WTC11 (cell line): ENCODE measurements around the gene CCDC152. TPM values are rescaled to one million over a fixed set of nuclear protein-coding genes. Genes with fewer than 3 reads are reported as not detected.

ENCODE experiments used
- ATAC-seq: fragments of 200-7000 bp; cut with Tn5 transposase; 2 replicates; pipeline ENCODE4 v1.10.0; 2021; ENCODE audit warnings: mild to moderate bottlenecking, moderate library complexity
- CTCF ChIA-PET: fragments of 300-600 bp; sonication (Branson Sonifier 250); formaldehyde crosslinking; loops from one replicate; lab custom pipeline; 2021; ENCODE audit warnings: antibody characterized with exemption; lab: Charles Lee
- POLR2A ChIA-PET: fragments of 350-600 bp; sonication (Branson Sonifier 250); formaldehyde crosslinking; loops from one replicate; lab custom pipeline; 2021; ENCODE audit warnings: antibody characterized with exemption; lab: Charles Lee
- DNase-seq: peaks from one replicate; pipeline ENCODE4 v3.0.0; 2021; ENCODE audit warnings: low spot score
- H3K27ac Mint-ChIP-seq: 2 replicates; pipeline ENCODE4 v1.8.0; 2021; ENCODE audit warnings: mixed read lengths
- H3K27me3 Mint-ChIP-seq: 2 replicates; pipeline ENCODE4 v1.8.0; 2021; ENCODE audit warnings: low read depth, mild to moderate bottlenecking, moderate library complexity, mixed read lengths
- H3K36me3 Mint-ChIP-seq: 2 replicates; pipeline ENCODE4 v1.8.0; 2021; ENCODE audit warnings: mixed read lengths
- H3K4me1 Mint-ChIP-seq: 2 replicates; pipeline ENCODE4 v1.8.0; 2022; ENCODE audit warnings: mixed read lengths
- H3K4me3 Mint-ChIP-seq: 2 replicates; pipeline ENCODE4 v1.8.0; 2021; ENCODE audit warnings: mild to moderate bottlenecking, moderate library complexity, mixed read lengths
- H3K9me3 Mint-ChIP-seq: 2 replicates; pipeline ENCODE4 v1.8.0; 2021; ENCODE audit warnings: mixed read lengths
- ATF2 ChIP-seq: sonication (generic); formaldehyde crosslinking; IDR thresholded peaks from 2 replicates; pipeline ENCODE4 v1.8.1; 2022; ENCODE audit warnings: low read depth, missing genetic modification reagents, borderline replicate concordance
- CBFB ChIP-seq: sonication (generic); formaldehyde crosslinking; IDR thresholded peaks from 2 replicates; pipeline ENCODE4 v1.8.1; 2022; ENCODE audit warnings: mild to moderate bottlenecking, low read depth, missing genetic modification reagents
- ELF4 ChIP-seq: sonication (generic); formaldehyde crosslinking; IDR thresholded peaks from 2 replicates; pipeline ENCODE4 v1.8.1; 2022; ENCODE audit warnings: low read depth, mild to moderate bottlenecking, moderate library complexity, missing genetic modification reagents
- EMX1 ChIP-seq: fragments of 250-450 bp; sonication (Bioruptor Pico); IDR thresholded peaks from 2 replicates; pipeline ENCODE4 v1.8.0; 2021; ENCODE audit warnings: mild to moderate bottlenecking
- ESRRA ChIP-seq: sonication (generic); formaldehyde crosslinking; IDR thresholded peaks from 2 replicates; pipeline ENCODE4 v1.8.1; 2022; ENCODE audit warnings: mild to moderate bottlenecking, missing genetic modification reagents, borderline replicate concordance
- FOXJ3 ChIP-seq: sonication (generic); formaldehyde crosslinking; IDR thresholded peaks from 2 replicates; pipeline ENCODE4 v1.9.0; 2021; ENCODE audit warnings: missing genetic modification reagents, mild to moderate bottlenecking, borderline replicate concordance
- FOXK1 ChIP-seq: sonication (generic); formaldehyde crosslinking; IDR thresholded peaks from 2 replicates; pipeline ENCODE4 v1.8.0; 2022; ENCODE audit warnings: mild to moderate bottlenecking, moderate library complexity, missing genetic modification reagents
- GABPB1 ChIP-seq: sonication (generic); formaldehyde crosslinking; IDR thresholded peaks from 2 replicates; pipeline ENCODE4 v1.8.1; 2023; ENCODE audit warnings: mild to moderate bottlenecking, missing genetic modification reagents
- HMGXB4 ChIP-seq: sonication (generic); formaldehyde crosslinking; IDR thresholded peaks from 2 replicates; pipeline ENCODE4 v1.8.1; 2023; ENCODE audit warnings: mild to moderate bottlenecking, moderate library complexity, missing genetic modification reagents
- NFYB ChIP-seq: sonication (generic); formaldehyde crosslinking; conservative IDR thresholded peaks from 2 replicates; pipeline ENCODE4 v1.8.0; 2022; ENCODE audit warnings: low read depth, missing genetic modification reagents
- NR1H2 ChIP-seq: sonication (generic); formaldehyde crosslinking; IDR thresholded peaks from 2 replicates; pipeline ENCODE4 v1.9.0; 2021; ENCODE audit warnings: mild to moderate bottlenecking, moderate library complexity, missing genetic modification reagents
- NR3C1 ChIP-seq: sonication (generic); formaldehyde crosslinking; conservative IDR thresholded peaks from 2 replicates; pipeline ENCODE4 v1.8.1; 2023; ENCODE audit warnings: low read depth, mild to moderate bottlenecking, missing genetic modification reagents
- PREB ChIP-seq: sonication (generic); formaldehyde crosslinking; IDR thresholded peaks from 2 replicates; pipeline ENCODE4 v1.8.1; 2022; ENCODE audit warnings: mild to moderate bottlenecking, missing genetic modification reagents, moderate library complexity, borderline replicate concordance
- SOX15 ChIP-seq: fragments of 250-450 bp; sonication (Bioruptor Pico); IDR thresholded peaks from 2 replicates; pipeline ENCODE4 v1.9.0; 2021; ENCODE audit warnings: mild to moderate bottlenecking
- TCF7 ChIP-seq: sonication (generic); formaldehyde crosslinking; IDR thresholded peaks from 2 replicates; pipeline ENCODE4 v1.8.0; 2022; ENCODE audit warnings: mild to moderate bottlenecking, low read depth, missing genetic modification reagents, moderate library complexity
- TEAD4 ChIP-seq: sonication (generic); formaldehyde crosslinking; IDR thresholded peaks from 2 replicates; pipeline ENCODE4 v1.8.0; 2022; ENCODE audit warnings: mild to moderate bottlenecking, missing genetic modification reagents
- USF2 ChIP-seq: sonication (generic); formaldehyde crosslinking; IDR thresholded peaks from 2 replicates; pipeline ENCODE4 v1.8.1; 2023; ENCODE audit warnings: mild to moderate bottlenecking, missing genetic modification reagents, moderate library complexity
- ZMAT4 ChIP-seq: fragments of 250-450 bp; sonication (Bioruptor Pico); IDR thresholded peaks from 2 replicates; pipeline ENCODE4 v1.9.0; 2021; ENCODE audit warnings: mild to moderate bottlenecking
- ZNF281 ChIP-seq: sonication (generic); formaldehyde crosslinking; IDR thresholded peaks from 2 replicates; pipeline ENCODE4 v1.8.0; 2023; ENCODE audit warnings: mild to moderate bottlenecking, missing genetic modification reagents
- ZNF396 ChIP-seq: fragments of 250-450 bp; sonication (Bioruptor Pico); IDR thresholded peaks from 2 replicates; pipeline ENCODE4 v1.8.0; 2021; ENCODE audit warnings: mild to moderate bottlenecking, moderate library complexity, borderline replicate concordance
- ZNF423 ChIP-seq: fragments of 250-450 bp; sonication (Bioruptor Pico); IDR thresholded peaks from 2 replicates; pipeline ENCODE4 v2.1.2; 2022; ENCODE audit warnings: mild to moderate bottlenecking, moderate library complexity
- total RNA-seq: library from RNA; stranded (reverse); gene quantifications from 3 replicates; pipeline ENCODE4 v1.2.3, GENCODE V29; 2021

The CCDC152 gene
- total RNA-seq, 1 experiment from 2014 or later, result 15.1 TPM

GRCh38 chr5:42799241-42799608 is 42.6 kb downstream of the CCDC152 start:
- CTCF ChIA-PET, result no interaction called here
- ATAC-seq (no peak), DNase-seq (no peak)
- POLR2A ChIA-PET, result no interaction called here
- H3K9me3 Mint-ChIP-seq, result no peaks in the 10 kb centered on the region
- no peak overlapping the region for H3K27ac Mint-ChIP-seq
- TF ChIP-seq FOXK1 (CRISPR knock-in tag) (no peak), ATF2 (CRISPR knock-in tag) (no peak), PREB (no peak), ZNF423 (no peak), FOXJ3 (CRISPR knock-in tag) (no peak), CBFB (CRISPR knock-in tag) (no peak), ZNF281 (CRISPR knock-in tag) (no peak), ZMAT4 (CRISPR knock-in tag) (no peak), ELF4 (no peak), TEAD4 (no peak)
- no peak overlapping the region for H3K4me3 Mint-ChIP-seq
- H3K27me3 Mint-ChIP-seq, result no peaks in the 10 kb centered on the region
- peaks cover 23% of the 10 kb centered on the region for H3K36me3 Mint-ChIP-seq
- no peaks in the 10 kb centered on the region for H3K4me1 Mint-ChIP-seq

GRCh38 chr5:42799668-42800114 is 43.1 kb downstream of the CCDC152 start:
- H3K27me3 Mint-ChIP-seq, result no peaks in the 10 kb centered on the region
- no peak overlapping the region for H3K4me3 Mint-ChIP-seq
- H3K27ac Mint-ChIP-seq, result no peak overlapping the region
- no peaks in the 10 kb centered on the region for H3K9me3 Mint-ChIP-seq
- peaks cover 20% of the 10 kb centered on the region for H3K36me3 Mint-ChIP-seq
- ATAC-seq, result no peak
- DNase-seq, result no peak
- TF ChIP-seq SOX15 (CRISPR knock-in tag) (no peak), ZNF396 (CRISPR knock-in tag) (no peak), ATF2 (CRISPR knock-in tag) (no peak), USF2 (CRISPR knock-in tag) (no peak)
- POLR2A ChIA-PET, result no interaction called here
- no peaks in the 10 kb centered on the region for H3K4me1 Mint-ChIP-seq
- CTCF ChIA-PET, result no interaction called here

- H3K9me3 Mint-ChIP-seq, result no peaks in the 10 kb centered on the region
- no peaks in the 10 kb centered on the region for H3K4me1 Mint-ChIP-seq
- CTCF ChIA-PET, result interaction anchor here (1.2 kb wide), 1 partner anchor 89 kb away, joined by 4 read pairs; no protein-coding TSS in a partner anchor
- DNase-seq, result no peak
- no peaks in the 10 kb centered on the region for H3K27me3 Mint-ChIP-seq
- TF ChIP-seq EMX1 (CRISPR knock-in tag), result no peak
- TF ChIP-seq TCF7 (CRISPR knock-in tag), result no peak
- TF ChIP-seq HMGXB4 (CRISPR knock-in tag), result no peak
- TF ChIP-seq ZNF423, result no peak
- no peak for TF ChIP-seq NFYB (CRISPR knock-in tag)
- no peak for TF ChIP-seq GABPB1 (CRISPR knock-in tag)
- no peak for TF ChIP-seq USF2 (CRISPR knock-in tag)
- TF ChIP-seq NR3C1, result no peak
- no peak for TF ChIP-seq NR1H2 (CRISPR knock-in tag)
- no peak for TF ChIP-seq SOX15 (CRISPR knock-in tag)
- no peak for TF ChIP-seq ESRRA (CRISPR knock-in tag)
- no peak for TF ChIP-seq ELF4
- TF ChIP-seq, all 79 proteins: peak for 0
- Mint-ChIP-seq H3K36me3 (peaks cover 20% of the 10 kb centered on the region), H3K27ac (no peak overlapping the region), H3K4me3 (no peak overlapping the region)
- no peak for ATAC-seq
- POLR2A ChIA-PET, result no interaction called here
Measured at GRCh38 chr5:42800748-42801330, 44.2 kb downstream of the CCDC152 start.
